HepG2 (cell line): ENCODE results near the gene ACAT2. TPM values are rescaled to one million over a fixed set of nuclear protein-coding genes. Genes with fewer than 3 reads are reported as not detected.

ENCODE experiments used
- POLR2AphosphoS5 ChIP-seq: IDR thresholded peaks from 2 replicates; pipeline ENCODE4 v1.6.1; 2012; ENCODE audit warnings: low read depth, low read length
- ZBTB34 ChIP-seq: sonication (generic); formaldehyde crosslinking; IDR thresholded peaks from 2 replicates; pipeline ENCODE4 v1.8.0; 2022; ENCODE audit warnings: mild to moderate bottlenecking, missing genetic modification reagents
- ZFY ChIP-seq: sonication (generic); formaldehyde crosslinking; IDR thresholded peaks from 2 replicates; pipeline ENCODE4 v1.4.0; 2020; ENCODE audit warnings: missing genetic modification reagents
- ZNF34 ChIP-seq: sonication (generic); formaldehyde crosslinking; IDR thresholded peaks from 2 replicates; pipeline ENCODE4 v1.4.0; 2020; ENCODE audit warnings: mild to moderate bottlenecking, missing genetic modification reagents, borderline replicate concordance
- ZNF512 ChIP-seq: sonication (generic); formaldehyde crosslinking; IDR thresholded peaks from 2 replicates; pipeline ENCODE4 v1.4.0; 2020; ENCODE audit warnings: mild to moderate bottlenecking, missing genetic modification reagents
- ZSCAN21 ChIP-seq: sonication (generic); formaldehyde crosslinking; IDR thresholded peaks from 2 replicates; pipeline ENCODE4 v1.8.0; 2022; ENCODE audit warnings: mild to moderate bottlenecking, missing genetic modification reagents, moderate library complexity, borderline replicate concordance
- polyA plus RNA-seq, 8 experiments: library from polyadenylated mRNA; depleted of rRNA in 3 of 8; stranded (reverse) in 7 of 8; unstranded in 1 of 8; fragments of >200 nt; fragmentation: Illumina TruSeq in 4 of 8; extraction: Trizol in 4 of 8; gene quantifications; 2 replicates each; pipeline versions ENCODE4 v1.2.1 to v1.2.3, GENCODE V29; 2011 to 2016; ENCODE audit warnings: low read depth in 4 of 8, missing spikeins in 1 of 8, mixed read lengths in 1 of 8; ENCODE audit not compliant: insufficient read depth in 1 of 8
- total RNA-seq, 5 experiments: library from RNA; depleted of rRNA; stranded (reverse); fragments of >200 nt; fragmentation: Illumina TruSeq; extraction: Trizol; gene quantifications; 2 replicates each; pipeline ENCODE4 v1.2.3, GENCODE V29; 2016; ENCODE audit warnings: low read depth in 1 of 5
- TF ChIP-seq, protein P1 (sequence below): sonication (generic); formaldehyde crosslinking; IDR thresholded peaks from 2 replicates; pipeline ENCODE4 v1.4.0; 2020; ENCODE audit warnings: low read depth, mild to moderate bottlenecking, missing genetic modification reagents
- TF ChIP-seq, protein P2 (sequence below): sonication (generic); formaldehyde crosslinking; IDR thresholded peaks from 2 replicates; pipeline ENCODE4 v1.9.0; 2021; ENCODE audit warnings: missing genetic modification reagents, mild to moderate bottlenecking, borderline replicate concordance

Gene ACAT2
- total and polyA plus RNA-seq, 2 of the 13 experiments (the other 11 are each of a cell fraction or from before 2014, with no cell fraction given), result 121 to 534 TPM

GRCh38 chr6:159790149-159790955, 28.5 kb downstream of the ACAT2 start, which contains the start of gene MRPL18 (continued):
- no peak for TF ChIP-seq ZNF34 (CRISPR knock-in tag)
- no peak; the same call in 1 of the 2 replicates for TF ChIP-seq ZBTB34 (CRISPR knock-in tag)
- TF ChIP-seq, protein P1, sequence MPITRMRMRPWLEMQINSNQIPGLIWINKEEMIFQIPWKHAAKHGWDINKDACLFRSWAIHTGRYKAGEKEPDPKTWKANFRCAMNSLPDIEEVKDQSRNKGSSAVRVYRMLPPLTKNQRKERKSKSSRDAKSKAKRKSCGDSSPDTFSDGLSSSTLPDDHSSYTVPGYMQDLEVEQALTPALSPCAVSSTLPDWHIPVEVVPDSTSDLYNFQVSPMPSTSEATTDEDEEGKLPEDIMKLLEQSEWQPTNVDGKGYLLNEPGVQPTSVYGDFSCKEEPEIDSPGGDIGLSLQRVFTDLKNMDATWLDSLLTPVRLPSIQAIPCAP (CRISPR knock-in tag), result no peak
- no peak for TF ChIP-seq ZNF512
- TF ChIP-seq POLR2AphosphoS5, result peak; percentile 95
- peak; percentile 85 for TF ChIP-seq ZSCAN21 (CRISPR knock-in tag)
- peak; percentile 37; the same call in 1 of the 2 replicates for TF ChIP-seq ZFY (CRISPR knock-in tag)
- TF ChIP-seq, protein P2, sequence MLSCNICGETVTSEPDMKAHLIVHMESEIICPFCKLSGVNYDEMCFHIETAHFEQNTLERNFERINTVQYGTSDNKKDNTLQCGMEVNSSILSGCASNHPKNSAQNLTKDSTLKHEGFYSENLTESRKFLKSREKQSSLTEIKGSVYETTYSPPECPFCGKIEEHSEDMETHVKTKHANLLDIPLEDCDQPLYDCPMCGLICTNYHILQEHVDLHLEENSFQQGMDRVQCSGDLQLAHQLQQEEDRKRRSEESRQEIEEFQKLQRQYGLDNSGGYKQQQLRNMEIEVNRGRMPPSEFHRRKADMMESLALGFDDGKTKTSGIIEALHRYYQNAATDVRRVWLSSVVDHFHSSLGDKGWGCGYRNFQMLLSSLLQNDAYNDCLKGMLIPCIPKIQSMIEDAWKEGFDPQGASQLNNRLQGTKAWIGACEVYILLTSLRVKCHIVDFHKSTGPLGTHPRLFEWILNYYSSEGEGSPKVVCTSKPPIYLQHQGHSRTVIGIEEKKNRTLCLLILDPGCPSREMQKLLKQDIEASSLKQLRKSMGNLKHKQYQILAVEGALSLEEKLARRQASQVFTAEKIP (CRISPR knock-in tag), result no peak
